Right atrium auricular region (tissue), 2 donors: ENCODE results near the gene SOST. TPM values are rescaled to one million over a fixed set of nuclear protein-coding genes. Genes with fewer than 3 reads are reported as not detected.

Experiments used
- DNase-seq: peaks from one replicate; pipeline ENCODE4 v3.0.0-alpha.2; 2019; ENCODE audit warnings: low spot score
- H3K27ac ChIP-seq, 2 donors: fragments of 200-600 bp; sonication (generic); 1 replicate in 1 of 2; 2 replicates in 1 of 2; pipeline ENCODE4 v1.5.1; 2016 to 2019
- H3K27me3 ChIP-seq, 2 donors: fragments of 200-600 bp; sonication (generic); one replicate each; pipeline versions ENCODE4 v1.5.1 to v1.6.0; 2017 to 2019
- H3K36me3 ChIP-seq: fragments of 200-600 bp; sonication (generic); one replicate; pipeline ENCODE4 v1.5.1; 2016
- H3K4me1 ChIP-seq, 2 donors: fragments of 200-600 bp; sonication (generic); one replicate each; pipeline versions ENCODE4 v1.5.1 to v1.6.0; 2017 to 2019
- H3K4me3 ChIP-seq, 2 donors: fragments of 200-600 bp; sonication (generic); 1 replicate in 1 of 2; 2 replicates in 1 of 2; pipeline ENCODE4 v1.5.1; 2017 to 2019; ENCODE audit warnings: mild to moderate bottlenecking in 1 of 2, moderate library complexity in 1 of 2
- H3K9me3 ChIP-seq, 2 donors: fragments of 200-600 bp; sonication (generic); one replicate each; pipeline ENCODE4 v1.5.1; 2019
- CTCF ChIP-seq, 2 donors: fragments of 200-600 bp; sonication (generic); IDR thresholded peaks; one replicate each; pipeline ENCODE4 v1.5.1; 2019; ENCODE audit warnings: antibody characterized with exemption in 2 of 2
- total RNA-seq, 2 donors: library from RNA; depleted of rRNA; stranded (reverse); fragments of >200 nt; gene quantifications; one replicate each; pipeline ENCODE4 v1.1.0, GENCODE V29; 2016

Gene SOST
- total RNA-seq, 2 donors from 2014 or later, result not detected

DNA sequence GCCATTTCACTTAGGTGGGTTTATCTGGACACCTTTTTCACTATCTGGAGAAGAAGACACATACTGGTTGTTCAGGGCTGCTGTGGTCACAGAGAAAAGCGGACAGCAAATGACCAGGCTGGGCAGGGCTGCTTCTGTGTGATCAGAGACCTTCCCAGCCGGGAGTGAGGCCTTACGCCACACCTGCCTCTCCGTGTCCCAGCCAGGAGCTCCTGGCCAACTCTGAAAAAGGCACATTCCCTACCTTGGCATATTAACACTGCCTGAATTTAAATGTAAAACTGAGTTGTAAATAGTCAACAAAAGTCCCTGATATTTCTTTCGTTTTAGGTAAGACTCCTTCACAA is 9.1 kb upstream of the SOST start:
- TF ChIP-seq CTCF (IDR thresholded peaks at IDR 0.05), result no peak
- H3K27me3 ChIP-seq, result no peaks in the 10 kb centered on the region
- H3K4me1 ChIP-seq, result peaks cover 0 to 29% of the 10 kb centered on the region in 2 donors
- peaks cover 57% of the 10 kb centered on the region for H3K36me3 ChIP-seq
- H3K9me3 ChIP-seq, result no peaks in the 10 kb centered on the region
- peak overlapping the region in 1 of 2 donors; percentile 18 for H3K27ac ChIP-seq
- no peak overlapping the region for H3K4me3 ChIP-seq
- no peak for DNase-seq

- H3K4me3 ChIP-seq, result no peak overlapping the region
- H3K27me3 ChIP-seq, result no peaks in the 10 kb centered on the region
- no peak for DNase-seq
- peaks cover 52% of the 10 kb centered on the region for H3K36me3 ChIP-seq
- H3K4me1 ChIP-seq, result peaks cover 0 to 24% of the 10 kb centered on the region in 2 donors
- peak overlapping the region in 1 of 2 donors; percentile 18 for H3K27ac ChIP-seq
- H3K9me3 ChIP-seq, result no peaks in the 10 kb centered on the region
- no peak for TF ChIP-seq CTCF (IDR thresholded peaks at IDR 0.05)
These were observed 8.6 kb upstream of the SOST start for GRCh38 chr17:43767053-43767712.

GRCh38 chr17:43766413-43767052 is 7.9 kb upstream of the SOST start:
- Histone ChIP-seq H3K27ac (no peak overlapping the region), H3K9me3 (no peaks in the 10 kb centered on the region), H3K4me3 (no peak overlapping the region), H3K36me3 (peaks cover 45% of the 10 kb centered on the region), H3K27me3 (no peaks in the 10 kb centered on the region), H3K4me1 (peaks cover 0 to 22% of the 10 kb centered on the region in 2 donors)
- peak; percentile 82 to 88 for TF ChIP-seq CTCF (IDR thresholded peaks at IDR 0.05)
- peak; percentile 78 for DNase-seq

GRCh38 chr17:43760254-43760852 is 1.8 kb upstream of the SOST start:
- Histone ChIP-seq H3K27ac (no peak overlapping the region), H3K36me3 (no peaks in the 10 kb centered on the region), H3K9me3 (no peaks in the 10 kb centered on the region), H3K4me3 (no peak overlapping the region), H3K4me1 (peaks cover 0 to 11% of the 10 kb centered on the region in 2 donors), H3K27me3 (no peaks in the 10 kb centered on the region)
- DNase-seq, result peak; percentile 95
- peak; percentile 94 to 99 for TF ChIP-seq CTCF (IDR thresholded peaks at IDR 0.05)

DNA sequence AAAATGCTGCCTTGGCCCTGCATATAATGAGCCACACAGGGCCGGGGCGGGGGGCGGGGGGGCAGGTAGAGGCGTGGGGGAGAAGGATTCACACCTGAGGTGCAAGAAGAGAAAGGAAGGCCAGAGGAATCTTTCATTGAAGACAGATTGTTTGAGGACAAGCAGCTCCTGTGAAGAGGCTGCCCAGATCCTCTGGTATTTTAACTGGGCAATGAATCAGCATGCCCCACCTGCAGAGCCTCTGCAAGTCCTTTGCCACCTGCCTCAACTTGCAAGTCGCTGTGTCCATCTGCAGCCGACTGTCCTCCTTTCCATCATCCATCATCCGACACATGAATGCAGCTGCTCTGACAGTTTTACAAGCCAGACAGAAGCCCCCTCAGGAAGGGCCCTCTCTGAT is 1.2 kb upstream of the SOST start:
- H3K36me3 ChIP-seq, result no peaks in the 10 kb centered on the region
- H3K9me3 ChIP-seq, result no peaks in the 10 kb centered on the region
- TF ChIP-seq CTCF (IDR thresholded peaks at IDR 0.05), result no peak
- no peak overlapping the region for H3K4me3 ChIP-seq
- no peak for DNase-seq
- no peaks in the 10 kb centered on the region for H3K27me3 ChIP-seq
- H3K4me1 ChIP-seq, result peaks cover 0 to 16% of the 10 kb centered on the region in 2 donors
- H3K27ac ChIP-seq, result no peak overlapping the region
